Adipocyte (in vitro differentiated cells): ENCODE results near the gene CLIC5.

Experiments
- DNase-seq: peaks from one replicate; pipeline ENCODE4 v3.0.0-alpha.2; 2015; ENCODE audit warnings: low read depth
- H3K27me3 ChIP-seq: replicated peaks from 2 replicates; pipeline ENCODE4 v1.7.0; 2013; ENCODE audit warnings: mild to moderate bottlenecking, low read length, moderate library complexity; ENCODE audit not compliant: control insufficient read depth, insufficient read depth
- H3K36me3 ChIP-seq: 2 replicates; pipeline ENCODE4 v1.7.0; 2013; ENCODE audit warnings: low read length, mild to moderate bottlenecking, moderate library complexity; ENCODE audit not compliant: control insufficient read depth, insufficient read depth, severe bottlenecking
- H3K4me1 ChIP-seq: 2 replicates; pipeline ENCODE4 v1.7.0; 2013; ENCODE audit warnings: mild to moderate bottlenecking, low read length, moderate library complexity; ENCODE audit not compliant: control insufficient read depth, insufficient read depth
- H3K4me3 ChIP-seq: 2 replicates; pipeline ENCODE4 v1.7.0; 2013; ENCODE audit warnings: mild to moderate bottlenecking, low read length, moderate library complexity
- H3K9ac ChIP-seq: 2 replicates; pipeline ENCODE4 v1.7.0; 2013; ENCODE audit warnings: mild to moderate bottlenecking, low read length, moderate library complexity
- H3K9me3 ChIP-seq: 2 replicates; pipeline ENCODE4 v1.7.0; 2013; ENCODE audit warnings: mild to moderate bottlenecking, low read length, moderate library complexity; ENCODE audit not compliant: control insufficient read depth

CLIC5 gene

GRCh38 chr6:45882671-45883070 lies 133.0 kb downstream of the CLIC5 start:
- Histone ChIP-seq H3K27me3 (peaks cover 4% of the 10 kb centered on the region), H3K9ac (no peak overlapping the region), H3K36me3 (no peaks in the 10 kb centered on the region), H3K4me1 (peaks cover 17% of the 10 kb centered on the region), H3K4me3 (no peak overlapping the region), H3K9me3 (no peaks in the 10 kb centered on the region)
- DNase-seq, result no peak

- H3K4me1 ChIP-seq, result peaks cover 17% of the 10 kb centered on the region
- H3K36me3 ChIP-seq, result no peaks in the 10 kb centered on the region
- H3K4me3 ChIP-seq, result no peak overlapping the region
- peaks cover 3% of the 10 kb centered on the region for H3K27me3 ChIP-seq
- DNase-seq, result no peak
- H3K9ac ChIP-seq, result no peak overlapping the region
- no peaks in the 10 kb centered on the region for H3K9me3 ChIP-seq
Observed at GRCh38 chr6:45881705-45882467, 133.8 kb downstream of the CLIC5 start.

- Histone ChIP-seq H3K9me3 (no peaks in the 10 kb centered on the region), H3K36me3 (no peaks in the 10 kb centered on the region), H3K4me1 (peaks cover 17% of the 10 kb centered on the region), H3K27me3 (no peaks in the 10 kb centered on the region), H3K4me3 (no peak overlapping the region), H3K9ac (no peak overlapping the region)
- DNase-seq, result no peak
Observed at GRCh38 chr6:45880676-45881075, 135.0 kb downstream of the CLIC5 start.

- no peaks in the 10 kb centered on the region for H3K27me3 ChIP-seq
- no peak overlapping the region for H3K9ac ChIP-seq
- peaks cover 17% of the 10 kb centered on the region for H3K4me1 ChIP-seq
- no peaks in the 10 kb centered on the region for H3K9me3 ChIP-seq
- H3K4me3 ChIP-seq, result no peak overlapping the region
- H3K36me3 ChIP-seq, result no peaks in the 10 kb centered on the region
- DNase-seq, result no peak
Observed at GRCh38 chr6:45880159-45880558, 135.5 kb downstream of the CLIC5 start.

- no peak overlapping the region for H3K9ac ChIP-seq
- no peak for DNase-seq
- H3K4me3 ChIP-seq, result no peak overlapping the region
- H3K36me3 ChIP-seq, result no peaks in the 10 kb centered on the region
- H3K27me3 ChIP-seq, result peaks cover 13% of the 10 kb centered on the region
- H3K4me1 ChIP-seq, result peaks cover 18% of the 10 kb centered on the region
- no peaks in the 10 kb centered on the region for H3K9me3 ChIP-seq
Observed at GRCh38 chr6:45877970-45878590, 137.6 kb downstream of the CLIC5 start.

- Histone ChIP-seq H3K9ac (no peak overlapping the region), H3K27me3 (peaks cover 19% of the 10 kb centered on the region), H3K4me1 (peaks cover 9% of the 10 kb centered on the region), H3K9me3 (no peaks in the 10 kb centered on the region), H3K4me3 (no peak overlapping the region), H3K36me3 (no peaks in the 10 kb centered on the region)
- no peak for DNase-seq
Observed at GRCh38 chr6:45872827-45873365, 142.8 kb downstream of the CLIC5 start.

GRCh38 chr6:45870531-45870930 lies 145.1 kb downstream of the CLIC5 start:
- Histone ChIP-seq H3K9me3 (no peaks in the 10 kb centered on the region), H3K27me3 (peaks cover 35% of the 10 kb centered on the region), H3K36me3 (no peaks in the 10 kb centered on the region), H3K9ac (no peak overlapping the region), H3K4me1 (peaks cover 9% of the 10 kb centered on the region), H3K4me3 (no peak overlapping the region)
- no peak for DNase-seq

- Histone ChIP-seq H3K9me3 (no peaks in the 10 kb centered on the region), H3K36me3 (no peaks in the 10 kb centered on the region), H3K9ac (no peak overlapping the region), H3K4me3 (no peak overlapping the region), H3K27me3 (peaks cover 25% of the 10 kb centered on the region), H3K4me1 (no peaks in the 10 kb centered on the region)
- no peak for DNase-seq
Observed at GRCh38 chr6:45864651-45865050, 151.0 kb downstream of the CLIC5 start.

GRCh38 chr6:45858691-45859090 lies 157.0 kb downstream of the CLIC5 start:
- H3K36me3 ChIP-seq, result no peaks in the 10 kb centered on the region
- H3K4me1 ChIP-seq, result peaks cover 4% of the 10 kb centered on the region
- no peak overlapping the region for H3K9ac ChIP-seq
- no peak overlapping the region for H3K4me3 ChIP-seq
- no peak for DNase-seq
- peaks cover 11% of the 10 kb centered on the region for H3K27me3 ChIP-seq
- H3K9me3 ChIP-seq, result no peaks in the 10 kb centered on the region

GRCh38 chr6:45857827-45858226 lies 157.8 kb downstream of the CLIC5 start:
- no peak overlapping the region for H3K9ac ChIP-seq
- DNase-seq, result no peak
- H3K4me1 ChIP-seq, result peaks cover 4% of the 10 kb centered on the region
- no peaks in the 10 kb centered on the region for H3K9me3 ChIP-seq
- H3K4me3 ChIP-seq, result no peak overlapping the region
- H3K36me3 ChIP-seq, result no peaks in the 10 kb centered on the region
- H3K27me3 ChIP-seq, result peaks cover 11% of the 10 kb centered on the region

GRCh38 chr6:45855642-45856394 lies 159.8 kb downstream of the CLIC5 start:
- H3K9me3 ChIP-seq, result no peaks in the 10 kb centered on the region
- H3K4me3 ChIP-seq, result no peak overlapping the region
- H3K36me3 ChIP-seq, result no peaks in the 10 kb centered on the region
- H3K27me3 ChIP-seq, result peaks cover 11% of the 10 kb centered on the region
- DNase-seq, result no peak
- peaks cover 4% of the 10 kb centered on the region for H3K4me1 ChIP-seq
- no peak overlapping the region for H3K9ac ChIP-seq
